DOHH2 (cell line): ENCODE measurements around the gene ESRRA.

ENCODE experiments used
- H3F3A ChIP-seq: fragments of 200-600 bp; sonication (generic), shearing (Covaris generic); 2 replicates; pipeline ENCODE4 v1.6.0; 2016; ENCODE audit warnings: antibody characterized with exemption, mild to moderate bottlenecking; ENCODE audit not compliant: control insufficient read depth, insufficient read depth
- H3K27ac ChIP-seq: fragments of 200-600 bp; sonication (generic); 2 replicates; pipeline ENCODE4 v1.5.1; 2014; ENCODE audit warnings: low read depth, mild to moderate bottlenecking, low read length, moderate library complexity
- H3K27me3 ChIP-seq: fragments of 200-600 bp; sonication (generic); 2 replicates; pipeline ENCODE4 v1.6.1; 2014; ENCODE audit warnings: mild to moderate bottlenecking, low read length, mixed read lengths; ENCODE audit not compliant: control insufficient read depth
- H3K36me3 ChIP-seq: fragments of 200-600 bp; sonication (generic); 2 replicates; pipeline ENCODE4 v1.6.1; 2014; ENCODE audit warnings: mild to moderate bottlenecking, low read length, moderate library complexity, mixed read lengths; ENCODE audit not compliant: control insufficient read depth
- H3K4me1 ChIP-seq: fragments of 200-600 bp; sonication (generic); 2 replicates; pipeline ENCODE4 v1.6.1; 2014; ENCODE audit warnings: mild to moderate bottlenecking, low read length, mixed read lengths; ENCODE audit not compliant: control insufficient read depth
- H3K4me2 ChIP-seq: fragments of 200-600 bp; sonication (generic); 2 replicates; pipeline ENCODE4 v1.6.0; 2014; ENCODE audit warnings: mild to moderate bottlenecking, low read length, moderate library complexity
- H3K4me3 ChIP-seq: fragments of 200-600 bp; sonication (generic); 2 replicates; pipeline ENCODE4 v1.5.1; 2014; ENCODE audit warnings: mild to moderate bottlenecking, low read length, mixed read lengths
- H3K79me2 ChIP-seq: fragments of 200-600 bp; sonication (generic); 2 replicates; pipeline ENCODE4 v1.6.1; 2014; ENCODE audit warnings: mild to moderate bottlenecking, low read length, mixed read lengths; ENCODE audit not compliant: control insufficient read depth
- H3K9me2 ChIP-seq: fragments of 200-600 bp; sonication (generic); replicated peaks from 2 replicates; pipeline ENCODE4 v1.6.1; 2014; ENCODE audit warnings: mild to moderate bottlenecking, low read length, mixed read lengths; ENCODE audit not compliant: control insufficient read depth
- H3K9me3 ChIP-seq: fragments of 200-600 bp; sonication (generic); 2 replicates; pipeline ENCODE4 v1.6.1; 2014; ENCODE audit warnings: antibody characterized with exemption, low read length, mixed read lengths; ENCODE audit not compliant: control insufficient read depth, insufficient read depth
- H4K20me1 ChIP-seq: fragments of 200-600 bp; sonication (generic); 2 replicates; pipeline ENCODE4 v1.6.0; 2014; ENCODE audit warnings: low read depth, mild to moderate bottlenecking, antibody characterized with exemption, low read length, moderate library complexity; ENCODE audit not compliant: control insufficient read depth, insufficient read depth
- CTCF ChIP-seq: fragments of 200-600 bp; sonication (generic); IDR thresholded peaks from one replicate; pipeline ENCODE4 v1.5.1; 2014; ENCODE audit warnings: antibody characterized with exemption, mild to moderate bottlenecking, low read depth, low read length; ENCODE audit not compliant: poor library complexity, severe bottlenecking
- EZH2phosphoT487 ChIP-seq: fragments of 200-600 bp; sonication (generic); IDR thresholded peaks from 2 replicates; pipeline ENCODE4 v1.6.1; 2017; ENCODE audit warnings: borderline replicate concordance, mild to moderate bottlenecking, antibody characterized with exemption, low read length, moderate library complexity, mixed read lengths

ESRRA gene

GRCh38 chr11:64275841-64276240 lies 29.5 kb upstream of the ESRRA start:
- Histone ChIP-seq H3K27ac (no peak overlapping the region), H3K4me3 (no peak overlapping the region), H3F3A (peaks cover 8% of the 10 kb centered on the region), H3K4me2 (no peak overlapping the region), H3K27me3 (no peaks in the 10 kb centered on the region), H4K20me1 (no peaks in the 10 kb centered on the region), H3K79me2 (peaks cover 14% of the 10 kb centered on the region), H3K9me2 (no peaks in the 10 kb centered on the region), H3K36me3 (peaks cover 18% of the 10 kb centered on the region), H3K9me3 (no peaks in the 10 kb centered on the region), H3K4me1 (peaks cover 11% of the 10 kb centered on the region)
- no peak for TF ChIP-seq CTCF
- TF ChIP-seq EZH2phosphoT487 = no peak

- Histone ChIP-seq H3K4me2 (no peak overlapping the region), H3K4me1 (peaks cover 7% of the 10 kb centered on the region), H3K27ac (no peak overlapping the region), H3K4me3 (no peak overlapping the region), H3K36me3 (peaks cover 14% of the 10 kb centered on the region; the same call in 1 of the 2 replicates), H3K79me2 (peaks cover 9% of the 10 kb centered on the region), H3F3A (peaks cover 8% of the 10 kb centered on the region), H3K27me3 (no peaks in the 10 kb centered on the region), H4K20me1 (no peaks in the 10 kb centered on the region), H3K9me3 (no peaks in the 10 kb centered on the region), H3K9me2 (no peaks in the 10 kb centered on the region)
- TF ChIP-seq CTCF (no peak), EZH2phosphoT487 (no peak)
Observed at GRCh38 chr11:64276653-64277431, 28.5 kb upstream of the ESRRA start.

GRCh38 chr11:64278576-64279190 lies 26.6 kb upstream of the ESRRA start:
- TF ChIP-seq EZH2phosphoT487 = no peak
- no peak for TF ChIP-seq CTCF
- H3K36me3 ChIP-seq = peaks cover 11% of the 10 kb centered on the region; the same call in 1 of the 2 replicates
- no peak overlapping the region for H3K27ac ChIP-seq

More at GRCh38 chr11:64278576-64279190, 26.6 kb upstream of the ESRRA start:
- Histone ChIP-seq H3K4me3 (no peak overlapping the region), H3F3A (no peaks in the 10 kb centered on the region), H3K79me2 (peaks cover 6% of the 10 kb centered on the region), H3K4me1 (peaks cover 4% of the 10 kb centered on the region), H3K9me2 (no peaks in the 10 kb centered on the region), H3K27me3 (no peaks in the 10 kb centered on the region), H3K4me2 (no peak overlapping the region), H3K9me3 (no peaks in the 10 kb centered on the region), H4K20me1 (no peaks in the 10 kb centered on the region)
